Activated CD4-positive, alpha-beta T cell treated with anti-CD3 and anti-CD28 coated beads for 24 hours (primary cell): ENCODE measurements around the gene PDIA2.

Experiments used
- DNase-seq, 2 donors: peaks; one replicate each; pipeline ENCODE4 v3.0.0-alpha.2; 2020; ENCODE audit warnings: low read depth in 2 of 2

Gene PDIA2

DNA sequence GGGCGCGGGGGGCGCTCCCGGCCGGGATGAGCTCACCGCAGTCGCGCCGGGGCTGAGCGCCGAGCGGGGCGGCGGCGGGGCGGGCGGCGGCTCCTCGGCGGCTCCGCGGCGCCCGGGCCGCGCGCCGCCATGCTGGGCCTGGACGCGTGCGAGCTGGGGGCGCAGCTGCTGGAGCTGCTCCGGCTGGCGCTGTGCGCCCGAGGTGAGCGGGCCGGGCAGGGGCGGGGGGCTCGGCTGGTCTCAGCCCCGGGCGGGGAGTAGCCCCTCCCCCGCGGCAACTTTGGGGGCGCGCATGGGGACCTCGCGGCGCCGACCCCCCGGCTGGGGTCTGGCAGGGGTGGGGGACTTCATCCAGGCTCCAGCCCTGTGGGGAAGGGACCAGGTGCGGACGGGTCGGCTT lies 2.4 kb upstream of the PDIA2 start, which contains the start of gene ARHGDIG:
ARHGDIG (plus strand) TSS at position 40 of the 400 bp plus-strand sequence; CDS start at position 130, 90 bp downstream.
- DNase-seq: no peak

DNA sequence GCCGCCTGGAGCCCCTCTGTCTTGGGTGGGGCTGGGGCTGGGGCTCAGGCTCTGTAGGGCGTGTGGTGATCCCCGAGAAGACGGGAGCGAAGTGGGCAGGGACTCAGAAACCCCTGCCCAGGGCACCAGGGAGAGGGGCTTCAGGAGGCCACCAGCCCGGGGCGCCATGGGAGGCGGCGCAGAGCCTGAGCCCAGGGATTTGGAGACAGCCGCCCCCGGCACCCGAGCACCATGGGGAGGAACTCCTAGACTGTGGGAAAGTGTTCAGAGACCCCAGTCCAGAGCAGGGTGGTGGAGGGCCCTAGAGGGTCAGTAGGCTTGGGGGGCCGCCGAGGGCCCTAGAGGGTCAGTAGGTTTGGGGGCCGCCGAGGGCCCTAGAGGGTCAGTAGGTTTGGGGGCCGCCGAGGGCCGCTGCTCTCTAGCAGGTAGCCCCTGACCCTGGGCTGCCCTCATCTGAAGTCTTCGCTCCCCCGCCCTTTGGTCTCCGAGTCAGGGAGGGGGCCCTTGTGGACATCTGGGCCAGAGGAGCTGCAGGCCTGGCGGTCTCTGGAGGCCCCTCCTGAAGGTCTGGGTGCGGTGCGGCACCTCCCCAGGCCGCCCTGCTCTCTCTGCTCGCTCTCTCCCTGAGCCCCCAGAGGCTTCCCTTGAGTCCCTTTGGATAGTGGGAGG lies 1.8 kb upstream of the PDIA2 start:
- DNase-seq: no peak

DNA sequence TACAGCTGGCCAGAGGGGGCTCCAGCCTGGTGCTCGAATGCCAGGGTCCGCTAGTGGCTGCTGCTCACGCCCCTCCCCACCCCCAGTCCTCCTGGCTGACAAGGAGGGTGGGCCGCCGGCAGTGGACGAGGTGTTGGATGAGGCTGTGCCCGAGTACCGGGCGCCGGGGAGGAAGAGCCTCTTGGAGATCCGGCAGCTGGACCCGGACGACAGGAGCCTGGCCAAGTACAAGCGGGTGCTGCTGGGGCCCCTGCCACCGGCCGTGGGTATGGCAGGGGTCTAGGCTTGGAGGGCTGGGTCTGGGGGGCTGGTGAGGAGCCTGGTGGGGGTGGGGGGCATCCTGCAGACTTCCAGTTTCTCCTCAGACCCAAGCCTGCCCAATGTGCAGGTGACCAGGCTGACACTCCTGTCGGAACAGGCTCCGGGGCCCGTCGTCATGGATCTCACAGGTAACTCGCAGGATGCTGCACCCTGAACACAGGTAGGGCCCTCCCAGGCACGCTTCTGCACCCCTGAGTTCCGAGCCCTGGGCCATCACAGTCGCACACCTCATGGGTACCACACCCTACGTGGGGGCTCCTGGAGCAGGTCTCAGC lies 1.2 kb upstream of the PDIA2 start:
- DNase-seq: no peak

DNA sequence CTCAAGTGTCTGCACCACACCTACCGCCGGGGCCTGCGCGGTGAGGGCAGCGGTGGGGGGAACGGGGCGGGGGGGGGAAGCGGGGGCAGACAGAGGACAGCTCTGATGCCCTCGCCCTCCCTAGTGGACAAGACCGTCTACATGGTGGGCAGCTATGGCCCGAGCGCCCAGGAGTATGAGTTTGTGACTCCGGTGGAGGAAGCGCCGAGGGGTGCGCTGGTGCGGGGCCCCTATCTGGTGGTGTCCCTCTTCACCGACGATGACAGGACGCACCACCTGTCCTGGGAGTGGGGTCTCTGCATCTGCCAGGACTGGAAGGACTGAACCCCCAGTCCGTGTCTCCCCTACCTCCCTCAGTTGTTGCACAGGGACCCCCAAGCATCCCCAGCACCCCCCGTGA lies 473 bp upstream of the PDIA2 start:
- DNase-seq: no peak

DNA sequence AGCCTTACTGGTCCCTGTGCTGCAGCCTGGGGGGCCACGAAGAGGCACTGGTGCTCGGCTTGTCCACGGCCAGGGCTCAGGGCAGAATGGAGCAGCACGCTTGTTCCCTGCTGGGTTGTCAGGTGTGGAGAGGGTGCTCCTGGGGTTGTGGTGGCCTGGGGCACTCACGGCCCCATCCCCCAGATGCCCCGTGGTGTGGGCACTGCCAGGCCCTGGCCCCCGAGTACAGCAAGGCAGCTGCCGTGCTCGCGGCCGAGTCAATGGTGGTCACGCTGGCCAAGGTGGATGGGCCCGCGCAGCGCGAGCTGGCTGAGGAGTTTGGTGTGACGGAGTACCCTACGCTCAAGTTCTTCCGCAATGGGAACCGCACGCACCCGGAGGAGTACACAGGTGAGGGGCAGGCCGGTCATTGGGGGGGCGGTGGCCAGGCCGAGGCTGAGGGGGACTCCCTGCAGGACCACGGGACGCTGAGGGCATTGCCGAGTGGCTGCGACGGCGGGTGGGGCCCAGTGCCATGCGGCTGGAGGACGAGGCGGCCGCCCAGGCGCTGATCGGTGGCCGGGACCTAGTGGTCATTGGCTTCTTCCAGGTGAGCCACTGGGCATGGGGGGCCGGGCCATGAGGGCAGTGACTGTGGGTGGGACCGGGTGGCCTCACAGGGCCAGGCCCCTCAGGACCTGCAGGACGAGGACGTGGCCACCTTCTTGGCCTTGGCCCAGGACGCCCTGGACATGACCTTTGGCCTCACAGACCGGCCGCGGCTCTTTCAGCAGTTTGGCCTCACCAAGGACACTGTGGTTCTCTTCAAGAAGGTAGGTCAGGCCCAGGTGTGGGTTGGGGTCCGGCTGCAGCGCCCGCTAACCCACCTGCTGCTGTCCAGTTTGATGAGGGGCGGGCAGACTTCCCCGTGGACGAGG lies 1.5 kb downstream of the PDIA2 start:
- DNase-seq: no peak

DNA sequence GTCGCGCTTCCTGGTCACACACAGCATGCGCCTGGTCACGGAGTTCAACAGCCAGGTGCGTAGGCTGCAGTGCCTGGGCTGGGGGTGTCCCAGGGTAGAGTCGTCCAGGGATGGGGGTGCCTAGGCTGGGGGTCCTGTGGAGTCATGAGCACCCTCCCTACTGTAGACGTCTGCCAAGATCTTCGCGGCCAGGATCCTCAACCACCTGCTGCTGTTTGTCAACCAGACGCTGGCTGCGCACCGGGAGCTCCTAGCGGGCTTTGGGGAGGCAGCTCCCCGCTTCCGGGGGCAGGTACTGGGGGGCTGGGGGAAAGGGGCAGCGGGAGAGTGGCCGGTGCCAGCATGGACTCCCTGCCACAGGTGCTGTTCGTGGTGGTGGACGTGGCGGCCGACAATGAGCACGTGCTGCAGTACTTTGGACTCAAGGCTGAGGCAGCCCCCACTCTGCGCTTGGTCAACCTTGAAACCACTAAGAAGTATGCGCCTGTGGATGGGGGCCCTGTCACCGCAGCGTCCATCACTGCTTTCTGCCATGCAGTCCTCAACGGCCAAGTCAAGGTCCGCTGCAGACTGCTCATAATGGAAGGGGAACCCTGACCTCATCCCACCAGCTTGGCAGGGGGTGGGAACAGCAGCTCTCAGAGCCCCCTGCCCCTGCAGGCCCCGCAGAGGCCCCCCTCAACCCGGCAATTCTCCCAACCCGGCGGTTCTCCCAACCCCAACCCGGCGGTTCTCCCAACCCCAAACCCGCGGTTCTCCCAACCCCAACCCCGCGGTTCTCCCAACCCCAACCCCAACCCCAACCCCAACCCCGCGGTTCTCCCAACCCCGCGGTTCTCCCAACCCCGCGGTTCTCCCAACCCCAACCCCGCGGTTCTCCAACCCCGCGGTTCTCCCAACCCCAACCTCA lies 2.4 kb downstream of the PDIA2 start:
- DNase-seq: no peak

DNA sequence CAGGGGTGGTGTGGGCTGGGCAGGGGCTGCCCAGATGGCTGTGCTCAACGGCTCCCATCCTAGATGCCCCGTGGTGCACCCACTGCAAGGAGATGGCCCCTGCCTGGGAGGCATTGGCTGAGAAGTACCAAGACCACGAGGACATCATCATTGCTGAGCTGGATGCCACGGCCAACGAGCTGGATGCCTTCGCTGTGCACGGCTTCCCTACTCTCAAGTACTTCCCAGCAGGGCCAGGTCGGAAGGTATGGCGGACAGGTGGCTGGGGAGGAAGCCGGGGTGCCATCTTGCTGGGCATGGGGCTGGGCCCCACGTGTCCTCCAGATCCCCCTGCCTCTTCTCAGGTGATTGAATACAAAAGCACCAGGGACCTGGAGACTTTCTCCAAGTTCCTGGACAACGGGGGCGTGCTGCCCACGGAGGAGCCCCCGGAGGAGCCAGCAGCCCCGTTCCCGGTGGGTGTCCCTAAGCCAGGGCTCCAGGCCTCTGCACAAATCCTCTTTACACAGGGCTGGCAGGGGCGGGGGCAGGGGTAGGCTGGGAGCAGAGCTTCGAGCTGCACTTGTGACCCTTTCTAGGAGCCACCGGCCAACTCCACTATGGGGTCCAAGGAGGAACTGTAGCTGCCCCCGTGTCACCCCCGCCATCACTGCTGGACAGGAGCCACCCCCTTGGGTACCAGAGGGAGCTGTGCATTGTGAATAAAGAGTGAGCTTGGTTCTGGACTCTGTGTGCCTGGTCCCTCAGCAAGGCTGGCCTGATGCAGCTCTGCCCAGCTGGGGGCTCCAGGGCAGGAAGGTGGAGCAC lies 3.7 kb downstream of the PDIA2 start:
- no peak for DNase-seq

DNA sequence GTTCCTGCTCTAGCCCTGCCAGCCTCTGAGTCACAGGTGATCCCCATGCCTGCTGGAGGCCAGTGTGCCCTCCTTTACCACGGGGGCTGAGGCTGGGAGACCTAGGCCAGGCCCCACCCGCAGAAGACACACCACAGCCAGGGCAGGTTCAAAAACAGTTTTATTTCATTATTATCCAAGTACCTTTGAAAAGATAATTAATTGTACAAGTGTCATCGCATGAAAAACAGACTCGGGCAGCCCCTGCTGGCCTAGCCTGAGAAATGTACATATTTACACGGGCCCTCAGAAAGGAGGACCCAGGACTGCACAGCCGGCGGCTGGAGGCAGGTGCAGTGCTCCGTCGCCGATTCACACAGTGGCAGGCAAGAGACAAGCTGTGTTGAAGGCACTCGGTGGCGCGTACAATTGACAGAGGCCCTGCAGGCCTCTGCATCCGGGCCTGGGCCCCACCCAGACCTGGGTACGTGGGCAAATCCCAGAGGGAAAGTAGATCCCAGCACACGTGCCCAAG lies 4.4 kb downstream of the PDIA2 start:
- no peak for DNase-seq

DNA sequence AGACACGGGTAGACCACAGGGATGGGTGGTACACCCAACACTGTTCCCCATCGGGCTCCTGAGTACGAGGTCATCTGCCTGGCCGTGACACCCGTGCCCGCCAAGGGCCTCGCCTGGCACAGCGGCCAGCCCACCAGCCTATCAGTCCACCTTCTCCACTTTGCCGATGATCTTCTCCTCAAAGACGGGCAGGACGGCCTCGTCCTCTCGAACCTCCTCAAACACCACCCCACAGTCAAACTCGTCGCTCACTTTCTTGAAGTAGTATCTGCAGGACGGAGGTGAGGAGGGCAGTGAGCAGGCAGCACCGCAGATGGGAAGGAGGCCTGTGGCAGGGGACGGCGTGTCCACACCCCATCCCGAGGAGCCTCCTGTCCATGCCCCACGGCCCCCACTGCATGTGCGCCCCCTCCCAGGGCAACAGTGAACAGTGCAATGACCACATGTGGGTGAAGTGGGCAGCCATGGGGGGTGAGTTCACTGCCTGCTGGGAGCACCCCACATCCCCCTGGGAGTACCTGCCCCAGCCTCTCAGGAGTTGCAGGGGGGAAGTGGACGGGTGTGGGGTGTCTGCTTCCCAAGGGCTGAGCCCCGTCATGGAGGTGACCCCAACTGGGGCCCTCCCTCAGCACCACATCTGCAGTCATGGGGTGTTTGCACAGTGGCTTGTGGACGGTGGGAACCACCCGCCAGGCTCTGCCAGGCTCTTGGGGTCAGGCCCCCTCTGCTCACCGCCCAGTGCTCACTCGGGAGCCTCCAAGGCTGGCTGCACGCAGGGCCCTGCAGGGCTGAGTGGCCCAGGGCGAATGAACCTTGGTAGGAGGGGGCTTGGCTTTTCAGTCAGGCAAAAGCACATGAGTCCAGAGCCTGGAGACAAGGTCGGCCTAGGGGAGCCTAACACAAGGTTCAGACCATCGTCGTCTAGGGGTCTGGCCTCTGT lies 5.3 kb downstream of the PDIA2 start:
- DNase-seq: no peak

DNA sequence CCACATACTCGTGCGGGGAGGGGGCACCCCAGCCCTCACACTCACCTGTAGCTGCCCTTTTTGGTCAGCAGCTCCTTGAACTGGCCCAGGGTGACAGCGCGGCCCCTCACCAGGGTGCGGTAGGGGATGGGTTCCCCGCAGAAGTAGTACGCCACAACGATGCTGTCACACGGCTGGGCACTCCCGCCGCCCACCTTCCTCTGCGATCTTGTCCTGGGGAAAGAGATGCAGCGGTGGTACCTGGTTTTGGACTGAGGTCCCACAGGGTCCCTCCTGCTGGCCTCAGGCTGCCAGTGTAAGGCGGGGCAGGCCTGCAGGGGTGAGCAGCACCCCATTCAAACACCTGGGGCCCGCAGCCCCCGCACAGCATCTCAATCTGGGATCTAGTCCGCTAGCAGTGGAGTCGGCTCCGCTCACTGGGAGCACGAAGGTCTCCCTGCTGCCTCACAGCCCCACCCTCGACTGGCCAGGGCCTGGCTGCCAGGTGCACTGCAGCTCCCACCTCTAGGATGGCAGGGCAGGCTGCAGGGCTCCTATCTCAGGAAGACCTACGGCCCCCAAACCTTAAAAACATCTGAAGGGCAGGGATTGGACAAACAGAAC lies 6.5 kb downstream of the PDIA2 start:
- DNase-seq: no peak

DNA sequence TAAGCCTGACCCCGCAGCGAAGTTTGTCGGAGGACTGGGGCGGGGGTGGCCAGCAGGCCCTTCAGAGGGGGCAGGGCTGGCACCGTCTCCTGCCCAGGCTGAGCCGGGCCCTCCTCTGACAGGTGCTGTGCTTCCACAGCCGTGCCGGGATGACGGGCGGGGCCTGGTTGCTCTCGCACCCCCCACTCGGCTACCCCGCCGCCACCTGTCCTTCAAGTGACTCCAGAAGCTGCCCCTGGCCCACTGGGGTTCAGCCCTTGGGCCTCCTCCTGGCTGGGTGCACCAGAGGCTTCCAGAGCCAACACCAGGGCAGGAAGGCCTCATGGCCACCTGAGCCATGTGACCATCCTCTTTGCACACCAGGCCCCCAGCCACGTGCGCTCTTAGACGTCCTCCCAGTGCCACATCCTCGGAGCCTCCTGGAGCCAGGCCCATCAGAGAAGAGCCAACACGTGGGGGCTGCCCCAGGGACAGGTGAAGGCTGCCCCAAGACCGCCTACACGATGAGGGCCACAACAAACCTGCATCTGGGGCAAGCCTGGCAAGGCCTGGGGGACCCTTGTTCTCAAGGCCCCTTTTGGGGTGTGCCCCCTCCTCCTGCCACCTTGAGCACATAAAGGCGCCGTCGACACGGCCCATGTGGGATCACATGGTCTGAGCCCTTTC lies 7.2 kb downstream of the PDIA2 start:
- no peak for DNase-seq

DNA sequence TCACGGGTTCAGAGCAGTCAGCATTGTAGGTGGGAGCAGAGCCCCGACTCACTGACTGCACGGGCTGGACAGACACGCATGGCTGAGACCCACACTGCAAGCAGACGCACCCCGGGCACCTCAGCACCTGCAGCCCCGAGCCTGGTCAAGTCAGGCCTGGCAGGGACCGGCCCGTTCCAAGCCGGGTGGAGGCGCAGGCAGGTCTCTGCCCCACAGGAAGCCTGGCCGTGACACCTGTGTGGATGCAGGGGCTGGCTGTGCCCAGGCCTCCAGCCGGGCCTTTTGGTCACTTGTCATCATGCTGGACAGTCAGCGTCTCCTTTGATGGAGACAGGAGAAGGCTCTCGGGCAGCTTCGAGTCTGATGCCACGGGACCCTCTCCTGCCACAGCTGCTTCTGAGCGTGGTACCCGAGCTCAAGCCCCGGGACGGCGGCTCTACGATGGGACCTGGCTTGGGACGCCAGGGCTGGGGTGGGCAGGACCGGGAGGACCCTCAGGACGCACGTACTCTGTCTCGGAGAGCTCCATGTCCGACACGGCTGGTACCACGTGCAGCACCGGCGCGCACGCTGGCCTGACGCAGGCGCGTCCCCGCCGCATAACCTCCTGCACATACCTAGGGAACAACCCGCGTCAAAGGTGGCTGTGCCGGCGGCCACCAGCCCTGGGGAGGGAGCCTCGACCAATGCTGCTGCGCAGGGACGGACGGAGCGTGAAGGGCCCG lies 7.9 kb downstream of the PDIA2 start:
- DNase-seq: no peak

DNA sequence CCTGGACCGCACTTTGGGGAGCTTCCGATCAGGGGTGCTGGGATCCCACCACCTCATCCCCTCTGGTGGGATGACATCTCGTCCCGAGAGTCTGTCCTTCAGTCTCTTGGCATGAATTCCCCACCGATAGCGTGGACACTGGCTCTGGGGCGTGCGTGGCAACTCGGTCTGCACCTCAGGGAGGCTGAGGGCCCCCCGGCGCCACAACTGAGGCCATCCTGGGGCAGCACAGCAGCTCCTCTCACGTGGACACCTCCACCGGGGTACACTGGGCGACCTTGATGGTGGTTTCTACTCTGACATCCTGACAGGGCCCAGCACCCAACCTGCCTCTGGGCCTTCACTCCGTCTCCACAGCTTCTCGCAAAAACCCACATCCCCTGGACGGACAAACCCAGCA lies 8.6 kb downstream of the PDIA2 start:
- no peak for DNase-seq

DNA sequence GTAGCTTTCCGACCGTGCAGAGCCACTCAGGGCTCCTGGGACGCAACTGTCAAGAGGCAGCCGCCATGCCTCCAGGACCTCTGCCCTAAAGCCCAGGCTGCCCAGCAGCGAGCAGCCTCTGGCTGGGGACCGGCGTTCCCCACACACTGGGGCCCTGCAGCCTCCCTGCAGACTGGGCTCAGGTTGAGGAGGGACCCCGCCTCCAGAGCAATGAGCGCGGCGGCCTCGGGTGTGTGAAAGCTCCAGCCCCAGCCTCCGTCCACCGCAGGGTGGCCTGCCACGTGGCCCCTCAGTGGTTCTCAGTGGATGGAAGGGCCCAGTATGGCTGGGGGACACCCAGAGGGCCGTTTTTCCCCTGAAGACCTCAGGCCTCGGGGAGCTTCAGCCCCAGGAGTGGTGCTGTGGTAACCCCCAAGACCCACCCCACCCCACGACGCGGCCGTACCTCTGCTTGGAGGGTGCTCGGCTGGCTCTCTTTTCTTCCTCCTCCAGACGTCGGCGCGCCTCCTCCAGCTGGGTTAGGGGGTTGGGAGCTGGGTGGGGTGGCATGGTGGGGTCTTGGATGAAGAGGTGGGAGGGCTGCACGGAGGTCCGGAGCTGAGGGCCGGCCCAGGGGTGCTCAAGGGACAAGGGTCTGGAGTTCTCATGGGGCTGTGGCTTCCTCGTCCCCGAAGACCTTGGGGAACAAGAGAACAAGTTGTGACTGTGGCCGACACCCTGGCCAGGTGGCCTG lies 10.2 kb downstream of the PDIA2 start:
- no peak for DNase-seq

DNA sequence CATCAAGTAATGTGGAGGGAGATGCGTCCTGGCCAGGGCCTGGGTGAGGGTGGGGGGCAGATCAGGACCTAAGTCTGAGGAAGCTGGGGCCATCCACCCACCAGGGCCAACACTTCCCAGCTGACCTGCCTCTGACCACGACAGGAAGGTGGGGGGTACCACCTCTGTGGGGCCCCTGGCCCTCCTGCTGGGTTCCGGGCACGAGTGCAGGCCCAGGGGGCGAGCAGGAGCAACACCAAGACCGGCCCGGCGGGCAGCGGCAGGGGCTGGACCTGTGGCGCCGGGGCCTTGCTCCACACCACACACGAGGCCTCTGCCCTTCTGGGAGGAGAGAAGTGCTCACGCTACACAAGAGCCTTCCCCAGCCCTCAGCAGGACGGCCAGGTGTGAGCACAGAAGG lies 13.3 kb downstream of the PDIA2 start:
- DNase-seq: no peak

DNA sequence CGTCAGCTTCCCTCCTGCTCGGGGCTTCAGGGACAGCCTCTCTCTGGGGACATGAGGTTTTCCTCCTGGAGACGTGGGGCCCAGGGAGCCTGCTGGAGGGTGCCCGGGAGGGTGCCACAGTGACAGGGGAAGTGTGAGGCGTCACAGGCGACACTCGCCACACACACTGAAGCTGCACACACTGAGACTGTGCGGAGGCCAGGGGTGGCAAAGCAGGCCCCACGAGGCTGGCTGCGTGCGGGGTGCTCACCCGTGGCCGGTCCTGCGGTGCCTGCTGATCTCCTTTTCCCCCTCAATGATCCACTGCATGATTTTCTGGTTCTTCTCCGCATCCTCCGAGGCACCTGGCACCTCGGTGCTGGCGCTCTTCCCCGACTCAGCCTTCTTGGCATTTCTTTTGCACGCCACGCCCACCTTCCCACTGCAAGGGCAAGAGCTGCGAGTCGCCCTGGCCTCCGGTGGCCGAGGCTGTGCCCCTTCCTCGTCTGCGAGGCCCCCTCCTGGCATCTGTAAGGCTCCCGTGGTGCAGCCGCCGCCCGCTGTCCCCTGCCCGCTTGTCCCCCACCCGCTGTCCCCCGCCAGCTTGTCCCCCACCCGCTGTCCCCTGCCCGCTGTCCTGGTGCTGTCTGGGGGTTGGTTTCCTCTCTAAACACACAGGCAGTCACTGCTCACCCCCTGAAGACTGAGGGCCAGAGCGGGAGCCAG lies 14.0 kb downstream of the PDIA2 start:
- DNase-seq: no peak
